Measurements from ENCODE around the gene CELF4. TPM values are rescaled to one million over a fixed set of nuclear protein-coding genes. Genes with fewer than 3 reads are reported as not detected.

CELF4 gene
- total RNA-seq, 1 experiment from 2014 or later: 0.40 TPM

- Histone ChIP-seq H3K4me2 (ENCODE audit: low read length) (no peak overlapping the region), H3K27me3 (ENCODE audit: low read length) (no peaks in the 10 kb centered on the region), H3K27ac (ENCODE audit: low read length) (no peak overlapping the region), H3K79me2 (ENCODE audit: low read length) (no peaks in the 10 kb centered on the region), H4K20me1 (ENCODE audit: low read length) (no peaks in the 10 kb centered on the region), H3K9ac (ENCODE audit: low read length) (no peak overlapping the region), H3K4me3 (ENCODE audit: low read length) (no peak overlapping the region), H3K9me2 (replicated peaks; ENCODE audit: low read length) (no peaks in the 10 kb centered on the region), H2AFZ (ENCODE audit: low read length) (no peak overlapping the region), H3K4me1 (ENCODE audit: insufficient read depth, low read length) (no peaks in the 10 kb centered on the region), H3K36me3 (ENCODE audit: low read depth, low read length) (no peaks in the 10 kb centered on the region), H3F3A (ENCODE audit: low read length, unreplicated experiment) (no peaks in the 10 kb centered on the region), H3K9me3 (ENCODE audit: low read length) (no peaks in the 10 kb centered on the region)
- no TSS peak for BruUV-seq (replicated peaks)
- DNase-seq (no peak), ATAC-seq (no peak)
- CTCF ChIA-PET: no interaction called here
- POLR2A ChIA-PET (ENCODE audit: unreplicated experiment): no interaction called here
- TF ChIP-seq EZH2 (IDR thresholded peaks at IDR 0.05; ENCODE audit: low read length, unreplicated experiment) (no peak), EZH2phosphoT487 (IDR thresholded peaks at IDR 0.05; ENCODE audit: borderline replicate concordance, low read length) (no peak), CTCF (conservative IDR thresholded peaks at IDR 0.05; ENCODE audit: low read depth, low read length) (no peak)
- intact Hi-C loops (cut with micrococcal nuclease): no loop called here
Measured at GRCh38 chr18:37421341-37422077, 144.1 kb downstream of the CELF4 start.

DNA sequence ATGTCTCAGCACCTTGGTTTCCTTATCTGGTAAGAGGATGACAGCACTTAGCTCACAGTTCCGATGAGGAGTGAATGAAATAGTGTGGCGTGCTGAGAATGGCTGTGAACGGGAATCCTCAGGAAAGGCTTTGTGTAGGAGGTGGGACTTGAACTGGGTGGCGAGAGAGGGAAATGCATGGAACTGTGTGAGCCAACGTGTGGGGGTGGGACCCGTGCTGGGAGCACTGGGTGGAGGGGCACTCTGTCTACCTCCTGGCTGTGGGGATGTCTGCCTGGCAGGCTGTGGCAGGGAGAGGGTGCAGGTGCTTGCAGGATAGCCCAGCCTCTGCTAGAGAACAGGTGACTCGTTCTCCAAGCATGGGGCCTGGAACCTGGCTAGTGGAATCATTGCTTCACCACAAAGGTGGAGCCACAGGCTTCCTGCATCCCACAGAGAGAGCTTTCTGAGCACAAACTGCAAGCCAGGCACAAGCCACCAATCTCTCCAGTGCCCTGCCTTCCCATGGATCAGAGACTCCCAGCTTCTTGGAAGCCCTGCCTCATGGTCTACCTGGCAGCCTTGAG lies 145.2 kb downstream of the CELF4 start:
- Histone ChIP-seq H3K9me2 (replicated peaks; ENCODE audit: low read length) (no peaks in the 10 kb centered on the region), H3K27me3 (ENCODE audit: low read length) (no peaks in the 10 kb centered on the region), H3K4me3 (ENCODE audit: low read length) (no peak overlapping the region), H3K79me2 (ENCODE audit: low read length) (no peaks in the 10 kb centered on the region), H3K36me3 (ENCODE audit: low read depth, low read length) (no peaks in the 10 kb centered on the region), H3K27ac (ENCODE audit: low read length) (no peak overlapping the region), H3K9ac (ENCODE audit: low read length) (no peak overlapping the region), H3K9me3 (ENCODE audit: low read length) (no peaks in the 10 kb centered on the region), H4K20me1 (ENCODE audit: low read length) (no peaks in the 10 kb centered on the region), H3K4me2 (ENCODE audit: low read length) (no peak overlapping the region), H2AFZ (ENCODE audit: low read length) (no peak overlapping the region), H3F3A (ENCODE audit: low read length, unreplicated experiment) (no peaks in the 10 kb centered on the region), H3K4me1 (ENCODE audit: insufficient read depth, low read length) (no peaks in the 10 kb centered on the region)
- TF ChIP-seq EZH2 (IDR thresholded peaks at IDR 0.05; ENCODE audit: low read length, unreplicated experiment) (no peak), EZH2phosphoT487 (IDR thresholded peaks at IDR 0.05; ENCODE audit: borderline replicate concordance, low read length) (no peak), CTCF (conservative IDR thresholded peaks at IDR 0.05; ENCODE audit: low read depth, low read length) (no peak)
- DNase-seq: no peak
- BruUV-seq (replicated peaks): no TSS peak
- POLR2A ChIA-PET (ENCODE audit: unreplicated experiment): no interaction called here
- CTCF ChIA-PET: no interaction called here
- intact Hi-C loops (cut with micrococcal nuclease): no loop called here
- ATAC-seq: no peak

DNA sequence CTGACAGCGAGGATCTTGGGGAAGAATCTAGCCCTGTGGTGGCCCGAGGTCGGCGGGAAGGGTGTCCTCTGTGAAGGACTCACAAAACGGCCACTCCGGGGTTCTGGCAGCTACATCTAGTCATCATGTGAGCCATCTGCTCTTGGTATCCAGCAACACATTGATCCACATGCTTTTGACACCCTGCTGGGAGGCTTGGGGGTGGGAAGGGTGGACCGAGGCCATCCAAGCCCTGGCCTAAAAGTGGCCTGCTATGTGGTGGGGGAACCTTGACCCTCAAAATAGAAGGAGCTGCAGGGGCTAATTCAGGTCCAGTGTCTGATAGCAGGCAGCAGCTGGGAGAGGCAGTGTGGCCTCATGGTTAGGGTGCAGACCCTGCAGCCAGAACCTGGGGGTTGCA lies 145.7 kb downstream of the CELF4 start:
- BruUV-seq (replicated peaks): no TSS peak
- no peak for TF ChIP-seq EZH2phosphoT487 (IDR thresholded peaks at IDR 0.05; ENCODE audit: borderline replicate concordance, low read length)
- no peak for TF ChIP-seq EZH2 (IDR thresholded peaks at IDR 0.05; ENCODE audit: low read length, unreplicated experiment)
- TF ChIP-seq CTCF (conservative IDR thresholded peaks at IDR 0.05; ENCODE audit: low read depth, low read length): no peak
- no peak for ATAC-seq
- Histone ChIP-seq H3K79me2 (ENCODE audit: low read length) (no peaks in the 10 kb centered on the region), H3K9me3 (ENCODE audit: low read length) (no peaks in the 10 kb centered on the region), H2AFZ (ENCODE audit: low read length) (no peak overlapping the region), H3K27ac (ENCODE audit: low read length) (no peak overlapping the region), H3K9ac (ENCODE audit: low read length) (no peak overlapping the region), H3K9me2 (replicated peaks; ENCODE audit: low read length) (no peaks in the 10 kb centered on the region), H3K27me3 (ENCODE audit: low read length) (no peaks in the 10 kb centered on the region), H3F3A (ENCODE audit: low read length, unreplicated experiment) (no peaks in the 10 kb centered on the region), H3K36me3 (ENCODE audit: low read depth, low read length) (no peaks in the 10 kb centered on the region), H4K20me1 (ENCODE audit: low read length) (no peaks in the 10 kb centered on the region), H3K4me3 (ENCODE audit: low read length) (no peak overlapping the region), H3K4me2 (ENCODE audit: low read length) (no peak overlapping the region), H3K4me1 (ENCODE audit: insufficient read depth, low read length) (no peaks in the 10 kb centered on the region)
- ChIA-PET CTCF (no interaction called here), POLR2A (ENCODE audit: unreplicated experiment) (no interaction called here)
- intact Hi-C loops (cut with micrococcal nuclease): no loop called here
- no peak for DNase-seq

Measured in PC-3 (cell line).